Astrocyte (in vitro differentiated cells and primary cell): ENCODE results near the gene GFPT2. TPM values are rescaled to one million over a fixed set of nuclear protein-coding genes. Genes with fewer than 3 reads are reported as not detected.

Experiments used
- DNase-seq: peaks from one replicate; pipeline ENCODE4 v3.0.0-alpha.2; 2010; ENCODE audit warnings: low read depth
- FAIRE-seq: peaks from 2 replicates; lab custom pipeline; 2011; peaks lifted over from hg19 to GRCh38; lab: Jason Lieb, UNC
- H2AFZ ChIP-seq: 2 replicates; pipeline ENCODE4 v1.6.0; 2012; ENCODE audit warnings: low read depth, low read length, inconsistent platforms
- H3K27ac ChIP-seq: 2 replicates; pipeline ENCODE4 v1.5.1; 2011; ENCODE audit warnings: low read depth, low read length, inconsistent platforms
- H3K27me3 ChIP-seq: 2 replicates; pipeline ENCODE4 v1.6.0; 2011; ENCODE audit warnings: low read length, inconsistent platforms; ENCODE audit not compliant: insufficient read depth
- H3K36me3 ChIP-seq: 2 replicates; pipeline ENCODE4 v1.5.1; 2011; ENCODE audit warnings: low read length, inconsistent platforms; ENCODE audit not compliant: insufficient read depth
- H3K4me1 ChIP-seq: 2 replicates; pipeline ENCODE4 v1.5.1; 2011; ENCODE audit warnings: low read length, inconsistent platforms; ENCODE audit not compliant: insufficient read depth
- H3K4me2 ChIP-seq: 2 replicates; pipeline ENCODE4 v1.6.0; 2012; ENCODE audit warnings: low read length, inconsistent platforms
- H3K4me3 ChIP-seq: 2 replicates; pipeline ENCODE4 v1.5.1; 2011; ENCODE audit warnings: low read depth, mild to moderate bottlenecking, low read length, inconsistent platforms; ENCODE audit not compliant: insufficient read depth
- H3K79me2 ChIP-seq: 2 replicates; pipeline ENCODE4 v1.6.0; 2012; ENCODE audit warnings: mild to moderate bottlenecking, low read length, inconsistent platforms; ENCODE audit not compliant: insufficient read depth
- H3K9ac ChIP-seq: 2 replicates; pipeline ENCODE4 v1.6.0; 2012; ENCODE audit warnings: mild to moderate bottlenecking, low read length, inconsistent platforms
- H3K9me3 ChIP-seq: 2 replicates; pipeline ENCODE4 v1.5.1; 2012; ENCODE audit warnings: low read depth, mild to moderate bottlenecking, low read length, inconsistent platforms; ENCODE audit not compliant: insufficient read depth
- H4K20me1 ChIP-seq: 2 replicates; pipeline ENCODE4 v1.6.0; 2012; ENCODE audit warnings: low read length, inconsistent platforms; ENCODE audit not compliant: insufficient read depth
- H3K27ac Mint-ChIP-seq: one replicate; pipeline ENCODE4 v1.8.0; 2021; ENCODE audit warnings: mild to moderate bottlenecking, mixed read lengths; ENCODE audit not compliant: unreplicated experiment
- H3K27me3 Mint-ChIP-seq: one replicate; pipeline ENCODE4 v1.8.0; 2021; ENCODE audit warnings: low read depth, mixed read lengths; ENCODE audit not compliant: unreplicated experiment
- H3K36me3 Mint-ChIP-seq: one replicate; pipeline ENCODE4 v1.8.0; 2021; ENCODE audit warnings: low read depth, mixed read lengths; ENCODE audit not compliant: unreplicated experiment
- H3K4me1 Mint-ChIP-seq: one replicate; pipeline ENCODE4 v1.8.0; 2021; ENCODE audit warnings: low read depth, mixed read lengths; ENCODE audit not compliant: unreplicated experiment
- H3K4me3 Mint-ChIP-seq: one replicate; pipeline ENCODE4 v1.8.0; 2021; ENCODE audit warnings: mild to moderate bottlenecking, moderate library complexity, mixed read lengths; ENCODE audit not compliant: unreplicated experiment
- H3K9me3 Mint-ChIP-seq: one replicate; pipeline ENCODE4 v1.8.0; 2021; ENCODE audit warnings: mild to moderate bottlenecking, mixed read lengths; ENCODE audit not compliant: unreplicated experiment
- EZH2 ChIP-seq: IDR thresholded peaks from 2 replicates; pipeline ENCODE4 v1.6.1; 2012; ENCODE audit warnings: mild to moderate bottlenecking, low read length, inconsistent platforms; ENCODE audit not compliant: insufficient read depth
- total RNA-seq: library from RNA; stranded (reverse); gene quantifications from 2 replicates; pipeline ENCODE4 v1.2.1, GENCODE V29; 2021
- TF ChIP-seq, protein P1 (sequence below): IDR thresholded peaks from 2 replicates; pipeline ENCODE4 v1.5.1; 2011; ENCODE audit warnings: low read depth, mild to moderate bottlenecking, inconsistent platforms, low read length, moderate library complexity; ENCODE audit not compliant: insufficient read depth

Gene GFPT2
- total RNA-seq, 1 donor from 2014 or later, result 14.6 TPM

DNA sequence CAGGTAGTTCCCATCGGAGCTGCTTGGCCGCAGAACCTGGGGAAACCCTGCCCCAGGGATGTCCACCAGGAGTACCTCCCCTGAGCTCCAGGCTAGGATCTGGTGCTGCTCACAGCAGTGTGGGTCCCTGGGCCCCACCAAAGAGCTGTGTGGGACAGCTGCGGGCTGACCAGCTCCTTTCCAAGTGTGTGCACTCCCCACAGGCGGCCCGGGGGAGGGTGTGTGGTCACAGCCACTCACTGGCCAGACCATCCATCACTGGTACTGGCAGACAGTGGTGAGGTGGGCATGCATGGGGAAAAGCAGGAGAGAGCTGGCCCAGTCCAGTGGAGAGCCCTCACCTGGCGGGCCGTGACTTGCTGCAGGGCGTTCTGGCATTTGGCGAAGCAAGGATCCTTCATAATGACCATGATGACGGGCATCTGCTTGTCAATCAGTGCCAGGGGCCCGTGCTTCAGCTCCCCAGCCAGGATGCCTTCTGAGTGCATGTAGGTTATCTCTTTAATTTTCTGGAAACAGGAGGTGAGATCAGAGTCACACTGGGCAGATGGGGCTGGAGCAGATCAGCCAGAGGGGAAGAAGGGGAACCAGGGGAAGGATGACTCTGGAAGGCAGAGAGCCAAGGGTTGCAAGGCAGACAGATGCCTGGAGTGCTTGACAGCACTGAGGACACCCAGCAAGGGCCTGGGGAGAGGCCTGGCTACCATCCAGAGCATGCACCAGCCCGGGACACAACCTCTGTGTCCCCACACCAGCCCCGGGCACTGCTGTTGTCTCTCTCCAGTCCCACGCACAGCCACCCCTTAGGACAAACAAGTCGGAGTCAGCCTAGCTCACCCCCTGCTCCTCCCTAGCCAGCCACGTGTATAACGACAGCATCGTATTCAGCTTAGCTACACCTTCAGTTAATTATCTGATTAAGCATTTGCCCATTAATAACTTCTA lies 48.4 kb downstream of the GFPT2 start:
- H3K36me3 ChIP-seq, result peaks cover 15% of the 10 kb centered on the region
- H3K9me3 ChIP-seq, result no peaks in the 10 kb centered on the region
- peaks cover 18% of the 10 kb centered on the region for H3K36me3 Mint-ChIP-seq
- peaks cover 2% of the 10 kb centered on the region for H3K9me3 Mint-ChIP-seq
- no peak overlapping the region for H2AFZ ChIP-seq
- H3K27ac Mint-ChIP-seq, result no peak overlapping the region
- DNase-seq (no peak), FAIRE-seq (no peak)
- H3K4me3 Mint-ChIP-seq, result no peak overlapping the region
- H3K27me3 ChIP-seq, result no peaks in the 10 kb centered on the region
- no peak overlapping the region for H3K9ac ChIP-seq
- H3K4me2 ChIP-seq, result no peak overlapping the region
- no peaks in the 10 kb centered on the region for H3K4me1 Mint-ChIP-seq
- no peak overlapping the region for H3K4me3 ChIP-seq
- no peaks in the 10 kb centered on the region for H3K4me1 ChIP-seq
- no peak overlapping the region for H3K27ac ChIP-seq
- H3K27me3 Mint-ChIP-seq, result peaks cover 3% of the 10 kb centered on the region
- H3K79me2 ChIP-seq, result no peaks in the 10 kb centered on the region
- peaks cover 6% of the 10 kb centered on the region for H4K20me1 ChIP-seq
- TF ChIP-seq, protein P1, sequence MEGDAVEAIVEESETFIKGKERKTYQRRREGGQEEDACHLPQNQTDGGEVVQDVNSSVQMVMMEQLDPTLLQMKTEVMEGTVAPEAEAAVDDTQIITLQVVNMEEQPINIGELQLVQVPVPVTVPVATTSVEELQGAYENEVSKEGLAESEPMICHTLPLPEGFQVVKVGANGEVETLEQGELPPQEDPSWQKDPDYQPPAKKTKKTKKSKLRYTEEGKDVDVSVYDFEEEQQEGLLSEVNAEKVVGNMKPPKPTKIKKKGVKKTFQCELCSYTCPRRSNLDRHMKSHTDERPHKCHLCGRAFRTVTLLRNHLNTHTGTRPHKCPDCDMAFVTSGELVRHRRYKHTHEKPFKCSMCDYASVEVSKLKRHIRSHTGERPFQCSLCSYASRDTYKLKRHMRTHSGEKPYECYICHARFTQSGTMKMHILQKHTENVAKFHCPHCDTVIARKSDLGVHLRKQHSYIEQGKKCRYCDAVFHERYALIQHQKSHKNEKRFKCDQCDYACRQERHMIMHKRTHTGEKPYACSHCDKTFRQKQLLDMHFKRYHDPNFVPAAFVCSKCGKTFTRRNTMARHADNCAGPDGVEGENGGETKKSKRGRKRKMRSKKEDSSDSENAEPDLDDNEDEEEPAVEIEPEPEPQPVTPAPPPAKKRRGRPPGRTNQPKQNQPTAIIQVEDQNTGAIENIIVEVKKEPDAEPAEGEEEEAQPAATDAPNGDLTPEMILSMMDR, result no peak
- no peak for TF ChIP-seq EZH2

DNA sequence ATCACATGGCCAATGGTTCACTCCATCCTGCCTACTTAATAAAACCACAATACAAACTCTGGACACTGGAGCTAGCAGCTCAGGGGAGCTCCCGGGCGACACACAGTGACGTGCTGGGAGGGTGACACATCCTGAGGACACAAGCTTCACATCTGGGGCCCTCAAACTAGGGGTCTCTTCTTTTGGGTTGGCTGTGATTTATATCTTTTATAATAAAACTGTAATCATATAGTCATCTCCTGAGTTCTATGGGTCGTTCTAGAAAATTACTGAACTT lies 49.2 kb downstream of the GFPT2 start:
- Histone ChIP-seq H3K27ac (no peak overlapping the region), H3K4me1 (no peaks in the 10 kb centered on the region), H3K36me3 (peaks cover 15% of the 10 kb centered on the region), H3K9ac (no peak overlapping the region), H3K4me2 (no peak overlapping the region), H3K9me3 (no peaks in the 10 kb centered on the region), H2AFZ (no peak overlapping the region), H4K20me1 (peaks cover 6% of the 10 kb centered on the region), H3K27me3 (no peaks in the 10 kb centered on the region), H3K4me3 (no peak overlapping the region), H3K79me2 (no peaks in the 10 kb centered on the region)
- Mint-ChIP-seq H3K27me3 (peaks cover 3% of the 10 kb centered on the region), H3K27ac (no peak overlapping the region), H3K4me3 (no peak overlapping the region), H3K4me1 (no peaks in the 10 kb centered on the region), H3K9me3 (peaks cover 2% of the 10 kb centered on the region), H3K36me3 (peaks cover 20% of the 10 kb centered on the region)
- DNase-seq (no peak), FAIRE-seq (no peak)
- no peak for TF ChIP-seq EZH2
- TF ChIP-seq, protein P1, result no peak
